HCT116 (cell line): ENCODE measurements around the gene FASN. TPM values are rescaled to one million over a fixed set of nuclear protein-coding genes. Genes with fewer than 3 reads are reported as not detected.

Source experiments
- ATAC-seq: fragments of 200-7000 bp; cut with Tn5 transposase; 2 replicates; pipeline ENCODE4 v1.9.1; 2020; ENCODE audit warnings: mild to moderate bottlenecking, moderate library complexity
- BruUV-seq: library from RNA; stranded (reverse); fragments of 400-500 nt; replicated peaks from 2 replicates; lab custom pipeline; 2021; lab: Mats Ljungman, UMichigan
- CTCF ChIA-PET: fragments of 300-600 bp; sonication (Branson Sonifier 250); formaldehyde crosslinking; loops from one replicate; lab custom pipeline; 2021; ENCODE audit warnings: antibody characterized with exemption; lab: Charles Lee
- POLR2A ChIA-PET: fragments of 300-600, 350-600 bp; sonication (Branson Sonifier 250); formaldehyde crosslinking; loops from one replicate; lab custom pipeline; 2021; ENCODE audit warnings: antibody characterized with exemption; lab: Charles Lee
- RAD21 ChIA-PET, 2 experiments: fragments of 300-600 bp; sonication (Branson Sonifier 250); formaldehyde crosslinking; loops; one replicate each; lab custom pipeline; 2023; ENCODE audit warnings: low total read pairs in 2 of 2; ENCODE audit not compliant: uncharacterized antibody in 2 of 2, unreplicated experiment in 2 of 2, low non-redundant PET in 1 of 2; lab: Charles Lee
- DNase-seq: peaks from one replicate; pipeline ENCODE4 v3.0.0-alpha.2; 2010; ENCODE audit warnings: low read depth, low spot score
- H2AFZ ChIP-seq: fragments of 200-600 bp; shearing (Covaris generic), sonication (generic); 2 replicates; pipeline ENCODE4 v1.6.1; 2017; ENCODE audit warnings: low read depth, mixed run types, mixed read lengths, antibody characterized with exemption, low read length; ENCODE audit not compliant: poor library complexity, severe bottlenecking
- H3K27ac ChIP-seq: 2 replicates; pipeline ENCODE4 v1.5.1; 2012; ENCODE audit warnings: low read depth, low read length
- H3K27me3 ChIP-seq: fragments of 200-600 bp; sonication (generic); 2 replicates; pipeline ENCODE4 v1.6.1; 2016; ENCODE audit warnings: mixed run types, low read length, mixed read lengths; ENCODE audit not compliant: insufficient read depth
- H3K36me3 ChIP-seq, 2 experiments: fragments of 200-500 bp in 1 of 2; fragments of 200-600 bp in 1 of 2; sonication (Bioruptor generic) in 1 of 2; sonication (generic) in 1 of 2; 2 replicates each; pipeline versions ENCODE4 v1.5.1 to v1.6.1; 2014 to 2016; ENCODE audit warnings: low read length in 2 of 2, inconsistent platforms in 1 of 2, mixed read lengths in 1 of 2, mixed run types in 1 of 2; ENCODE audit not compliant: insufficient read depth in 2 of 2, control insufficient read depth in 1 of 2
- H3K4me1 ChIP-seq, 2 experiments: fragments of 200-600 bp in 1 of 2; sonication (generic) in 1 of 2; 2 replicates each; pipeline versions ENCODE4 v1.5.1 to v1.6.1; 2012 to 2017; ENCODE audit warnings: low read length in 2 of 2, inconsistent platforms in 1 of 2, mild to moderate bottlenecking in 1 of 2, mixed read lengths in 1 of 2, mixed run types in 1 of 2, moderate library complexity in 1 of 2; ENCODE audit not compliant: insufficient read depth in 2 of 2, control insufficient read depth in 1 of 2
- H3K4me2 ChIP-seq: fragments of 200-600 bp; sonication (generic); 2 replicates; pipeline ENCODE4 v1.6.1; 2017; ENCODE audit warnings: mixed run types, low read length, mixed read lengths
- H3K4me3 ChIP-seq, 2 experiments: fragments of 200-600 bp in 1 of 2; sonication (generic) in 1 of 2; replicated peaks in 1 of 2; 2 replicates each; pipeline ENCODE4 v1.5.1; 2011 to 2016; ENCODE audit warnings: low read length in 2 of 2, control low read depth in 1 of 2, low read depth in 1 of 2, mild to moderate bottlenecking in 1 of 2, mixed read lengths in 1 of 2, mixed run types in 1 of 2
- H3K79me2 ChIP-seq: fragments of 200-600 bp; sonication (generic); 2 replicates; pipeline ENCODE4 v1.6.1; 2017; ENCODE audit warnings: mild to moderate bottlenecking, mixed run types, low read length, moderate library complexity, mixed read lengths; ENCODE audit not compliant: insufficient read depth
- H3K9ac ChIP-seq: fragments of 200-600 bp; sonication (generic); 2 replicates; pipeline ENCODE4 v1.6.1; 2016; ENCODE audit warnings: low read length, mixed read lengths
- H3K9me2 ChIP-seq: fragments of 200-600 bp; sonication (generic), shearing (Covaris generic); 2 replicates; pipeline ENCODE4 v1.6.1; 2017; ENCODE audit warnings: mixed run types, mild to moderate bottlenecking, moderate library complexity; ENCODE audit not compliant: insufficient read depth
- H3K9me3 ChIP-seq, 2 experiments: fragments of 200-500 bp in 1 of 2; fragments of 200-600 bp in 1 of 2; sonication (Bioruptor generic) in 1 of 2; sonication (generic) in 1 of 2; 2 replicates each; pipeline ENCODE4 v1.6.1; 2014 to 2017; ENCODE audit warnings: low read length in 2 of 2, mixed read lengths in 2 of 2, inconsistent platforms in 1 of 2, low read depth in 1 of 2, mild to moderate bottlenecking in 1 of 2, mixed run types in 1 of 2, moderate library complexity in 1 of 2; ENCODE audit not compliant: control insufficient read depth in 1 of 2, insufficient read depth in 1 of 2
- H4K20me1 ChIP-seq: fragments of 200-600 bp; sonication (generic), shearing (Covaris generic); 2 replicates; pipeline ENCODE4 v1.6.1; 2017; ENCODE audit warnings: mixed run types, mild to moderate bottlenecking, moderate library complexity; ENCODE audit not compliant: insufficient read depth
- SIN3A ChIP-seq: IDR thresholded peaks from 2 replicates; pipeline ENCODE4 v1.6.1; 2012; ENCODE audit warnings: low read depth
- SRF ChIP-seq: IDR thresholded peaks from 2 replicates; pipeline ENCODE4 v1.6.1; 2012; ENCODE audit warnings: low read depth
- TCF7L2 ChIP-seq: IDR thresholded peaks from 2 replicates; pipeline ENCODE4 v1.7.0; 2011; ENCODE audit warnings: borderline replicate concordance, inconsistent platforms; ENCODE audit not compliant: insufficient read depth, insufficient read length; ENCODE audit errors: extremely low read depth
- intact Hi-C: fragments of 100-400 bp; cut with micrococcal nuclease; formaldehyde crosslinking; loops from 2 replicates; pipeline ENCODE4 v1.10.0; 2022
- total RNA-seq: library from RNA; stranded (reverse); gene quantifications from one replicate; pipeline ENCODE4 v1.2.1, GENCODE V29; 2021; ENCODE audit not compliant: unreplicated experiment

Gene FASN
- total RNA-seq, 1 experiment from 2014 or later = 754 TPM

- no peak overlapping the region for H3K4me3 ChIP-seq
- H4K20me1 ChIP-seq = no peaks in the 10 kb centered on the region; the same call in 1 of the 2 replicates
- peak overlapping the region; percentile 50; the same call in 1 of the 2 replicates for H3K27ac ChIP-seq
- ChIA-PET CTCF (no interaction called here), POLR2A (no interaction called here), RAD21 (no interaction called here)
- H3K9ac ChIP-seq = no peak overlapping the region
- H3K79me2 ChIP-seq = peaks cover 36% of the 10 kb centered on the region
- no peak overlapping the region for H3K4me2 ChIP-seq
- BruUV-seq = no TSS peak
- H3K9me3 ChIP-seq = no peaks in the 10 kb centered on the region
- intact Hi-C loops = no loop called here
- H3K36me3 ChIP-seq = peaks cover 11 to 52% of the 10 kb centered on the region in 2 experiments; a peak in 3 of 4 replicates
- ATAC-seq = no peak
- no peak for DNase-seq
- H3K4me1 ChIP-seq = peaks cover 10 to 30% of the 10 kb centered on the region in 2 experiments; a peak in 3 of 4 replicates
- no peaks in the 10 kb centered on the region for H3K27me3 ChIP-seq
- TF ChIP-seq TCF7L2 (peak; percentile 70), SIN3A (no peak)
- TF ChIP-seq, all 23 proteins: peak for 1
- Histone ChIP-seq H3K9me2 (no peaks in the 10 kb centered on the region), H2AFZ (no peak overlapping the region)
Measured at GRCh38 chr17:82055023-82055964, 42.7 kb downstream of the FASN start.

GRCh38 chr17:82054351-82055022, 43.5 kb downstream of the FASN start:
- Histone ChIP-seq H3K9me2 (no peaks in the 10 kb centered on the region), H3K27me3 (no peaks in the 10 kb centered on the region), H4K20me1 (no peaks in the 10 kb centered on the region; the same call in 1 of the 2 replicates), H3K27ac (no peak overlapping the region; the same call in 1 of the 2 replicates), H3K79me2 (peaks cover 41% of the 10 kb centered on the region), H3K4me1 (peaks cover 13 to 34% of the 10 kb centered on the region in 2 experiments; a peak in 3 of 4 replicates), H3K9ac (no peak overlapping the region), H3K4me3 (no peak overlapping the region), H2AFZ (no peak overlapping the region), H3K9me3 (no peaks in the 10 kb centered on the region), H3K36me3 (peaks cover 13 to 50% of the 10 kb centered on the region in 2 experiments; a peak in 3 of 4 replicates), H3K4me2 (no peak overlapping the region)
- no peak for TF ChIP-seq SRF
- POLR2A ChIA-PET = no interaction called here
- no TSS peak for BruUV-seq
- ATAC-seq = no peak
- intact Hi-C loops = no loop called here
- DNase-seq = no peak
- RAD21 ChIA-PET = interaction anchor here in 1 of 2 experiments (1.2 kb wide), 1 partner anchor 24 kb away, joined by 3 read pairs; no protein-coding TSS in a partner anchor
- CTCF ChIA-PET = interaction anchor here (0.8 kb wide), 1 partner anchor 17 kb away, joined by 3 read pairs; the partner anchor contains the start of gene DCXR
